Stromal cell of bone marrow (primary cell): ENCODE data around the gene CDK11B.

Source experiments
- DNase-seq: peaks from one replicate; pipeline ENCODE4 v3.0.0-alpha.2; 2012; ENCODE audit warnings: low read depth

The CDK11B gene

DNA sequence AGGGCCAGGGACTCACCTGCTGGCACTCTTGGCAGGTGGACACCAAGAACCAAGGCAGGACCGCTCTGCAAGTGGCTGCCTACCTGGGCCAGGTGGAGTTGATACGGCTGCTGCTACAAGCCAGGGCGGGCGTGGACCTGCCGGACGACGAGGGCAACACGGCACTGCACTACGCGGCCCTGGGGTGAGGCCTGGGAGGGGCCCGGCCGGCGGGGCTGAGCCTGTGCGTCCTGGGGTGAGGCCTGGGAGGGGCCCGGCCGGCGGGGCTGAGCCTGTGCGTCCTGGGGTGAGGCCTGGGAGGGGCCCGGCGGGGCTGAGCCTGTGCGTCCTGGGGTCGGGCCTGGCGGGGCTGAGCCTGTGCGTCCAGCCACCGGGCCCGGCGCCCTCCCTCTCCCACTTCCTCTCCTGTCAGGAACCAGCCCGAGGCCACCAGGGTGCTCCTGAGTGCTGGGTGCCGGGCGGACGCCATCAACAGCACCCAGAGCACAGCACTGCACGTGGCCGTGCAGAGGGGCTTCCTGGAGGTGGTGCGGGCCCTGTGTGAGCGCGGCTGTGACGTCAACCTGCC lies 31.5 kb downstream of the CDK11B start:
- DNase-seq = no peak

- DNase-seq = no peak
Measured at GRCh38 chr1:1626207-1627141, 32.3 kb downstream of the CDK11B start.

DNA sequence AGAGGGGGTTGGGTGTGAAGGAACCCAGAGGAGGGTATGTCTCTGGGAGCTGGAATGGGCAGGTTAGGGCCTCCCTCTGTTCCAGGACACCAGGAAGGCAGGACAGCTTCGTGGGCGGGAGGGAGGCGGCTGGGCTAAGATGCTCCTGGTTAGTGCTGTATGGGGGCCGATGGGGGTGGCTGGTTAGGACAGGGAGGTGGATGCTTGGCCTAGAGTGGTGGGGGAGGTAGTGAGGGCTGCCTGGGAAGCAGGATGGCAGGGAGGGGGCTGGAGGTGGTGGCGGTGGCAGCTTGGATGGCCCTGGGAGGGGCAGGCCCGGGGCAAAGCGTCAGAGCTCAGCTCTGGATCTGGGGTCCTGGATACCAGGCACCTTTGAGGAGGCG lies 33.0 kb downstream of the CDK11B start:
- DNase-seq = no peak

DNA sequence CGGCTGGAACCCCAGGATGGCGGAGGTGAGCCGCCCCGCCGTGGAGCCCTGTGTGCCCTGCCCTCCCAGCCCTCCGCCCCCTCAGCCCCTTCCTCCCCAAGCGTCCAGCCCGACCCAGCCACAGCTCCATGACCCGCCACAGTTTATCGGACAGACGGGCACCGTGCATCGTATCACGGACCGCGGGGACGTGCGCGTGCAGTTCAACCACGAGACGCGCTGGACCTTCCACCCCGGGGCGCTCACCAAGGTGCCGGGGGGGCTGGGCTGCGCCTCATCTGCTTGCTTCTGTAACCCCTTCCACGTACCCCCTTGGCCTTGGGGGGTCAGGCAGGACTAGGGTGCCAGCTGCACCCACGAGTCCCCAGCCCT lies 33.4 kb downstream of the CDK11B start:
- DNase-seq = no peak

GRCh38 chr1:1624443-1625403 lies 34.1 kb downstream of the CDK11B start:
- no peak for DNase-seq

DNA sequence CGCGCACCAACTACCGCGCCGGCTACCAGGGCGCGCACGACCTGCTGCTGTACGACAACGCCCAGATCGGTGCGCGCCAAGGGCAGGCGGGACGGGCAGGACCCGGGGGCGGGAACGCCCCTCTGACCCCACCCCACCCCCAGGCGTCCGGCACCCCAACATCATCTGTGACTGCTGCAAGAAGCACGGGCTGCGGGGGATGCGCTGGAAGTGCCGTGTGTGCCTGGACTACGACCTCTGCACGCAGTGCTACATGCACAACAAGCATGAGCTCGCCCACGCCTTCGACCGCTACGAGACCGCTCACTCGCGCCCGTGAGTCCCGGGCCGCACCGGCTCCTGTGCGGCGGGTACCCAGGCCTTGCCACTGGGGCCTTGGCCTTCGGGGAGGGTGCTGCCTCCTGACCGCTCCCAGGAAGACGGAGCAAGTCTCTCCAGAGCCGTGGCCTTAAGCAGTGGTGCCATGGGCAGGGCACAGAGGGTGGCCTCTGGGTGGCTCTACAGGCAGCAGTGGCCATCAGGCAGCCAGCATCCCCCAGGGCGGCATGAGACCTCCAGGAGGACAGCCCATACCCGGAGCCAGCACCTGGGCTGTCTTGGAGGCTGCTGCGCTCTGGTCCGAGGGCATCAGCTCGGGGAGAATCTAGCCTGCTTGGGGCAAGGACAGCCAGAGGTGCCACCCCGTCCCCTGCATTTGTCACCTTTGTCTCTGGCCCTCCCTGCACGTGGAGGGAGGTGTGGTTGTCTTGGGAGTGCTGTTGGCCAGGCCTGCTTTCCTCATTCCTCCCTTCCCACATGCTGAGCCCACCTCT lies 35.0 kb downstream of the CDK11B start:
- no peak for DNase-seq

DNA sequence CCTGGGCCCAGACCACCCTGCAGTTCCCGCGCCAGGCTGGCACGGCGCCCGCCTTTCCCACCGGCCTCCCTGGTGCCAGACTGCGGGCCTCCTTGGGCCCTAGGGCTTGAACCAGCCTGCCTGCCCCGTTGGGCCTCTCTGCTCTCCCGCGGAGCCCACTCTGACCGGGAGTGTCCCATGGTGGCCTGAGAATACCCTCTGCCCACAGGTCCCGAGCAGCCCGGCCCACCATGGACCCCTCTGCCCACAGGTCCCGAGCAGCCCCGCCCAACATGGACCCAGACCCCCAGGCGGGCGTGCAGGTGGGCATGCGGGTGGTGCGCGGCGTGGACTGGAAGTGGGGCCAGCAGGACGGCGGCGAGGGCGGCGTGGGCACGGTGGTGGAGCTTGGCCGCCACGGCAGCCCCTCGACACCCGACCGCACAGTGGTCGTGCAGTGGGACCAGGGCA lies 35.6 kb downstream of the CDK11B start:
- no peak for DNase-seq

GRCh38 chr1:1622788-1623094 lies 36.1 kb downstream of the CDK11B start:
- DNase-seq = no peak

- DNase-seq = no peak
Measured at GRCh38 chr1:1622010-1622787, 36.6 kb downstream of the CDK11B start.

- no peak for DNase-seq
Measured at GRCh38 chr1:1621173-1622009, 37.4 kb downstream of the CDK11B start.

DNA sequence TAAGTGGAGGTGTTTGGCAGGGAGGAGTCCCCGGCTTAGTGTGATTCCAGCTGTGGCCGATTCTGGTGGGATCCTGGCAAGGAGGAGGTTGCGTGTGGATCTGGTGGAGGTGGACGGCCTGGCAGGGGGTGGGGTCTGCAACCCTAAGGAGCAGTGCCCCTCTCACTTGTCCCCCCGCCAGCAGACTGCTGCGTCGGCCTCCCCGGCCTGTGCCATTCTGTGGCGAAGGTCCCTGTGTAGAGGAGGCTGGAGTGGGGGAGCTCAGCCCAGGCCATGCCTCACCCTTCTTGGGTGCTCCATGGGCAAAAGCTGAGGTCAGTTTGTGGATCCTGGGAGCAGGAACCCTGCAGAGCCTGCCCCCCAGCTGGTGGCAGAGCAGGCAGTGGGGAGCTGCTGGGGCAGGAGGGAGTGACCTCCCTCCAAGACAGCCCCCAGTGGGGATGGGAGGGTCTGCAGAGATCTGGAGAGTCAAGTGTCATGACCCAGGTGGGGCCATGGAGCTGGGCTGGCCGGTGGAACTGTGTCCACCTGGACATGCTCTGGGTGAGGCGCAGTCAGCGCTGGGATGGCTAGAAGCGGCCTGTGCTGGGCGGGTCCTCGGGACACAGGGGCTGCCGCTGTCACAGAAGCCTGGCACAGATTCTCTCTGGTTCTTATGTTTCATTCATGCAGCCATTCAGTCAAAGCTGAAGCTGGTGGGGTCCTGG lies 38.2 kb downstream of the CDK11B start:
- DNase-seq = no peak

GRCh38 chr1:1619917-1620361 lies 38.9 kb downstream of the CDK11B start:
- no peak for DNase-seq

DNA sequence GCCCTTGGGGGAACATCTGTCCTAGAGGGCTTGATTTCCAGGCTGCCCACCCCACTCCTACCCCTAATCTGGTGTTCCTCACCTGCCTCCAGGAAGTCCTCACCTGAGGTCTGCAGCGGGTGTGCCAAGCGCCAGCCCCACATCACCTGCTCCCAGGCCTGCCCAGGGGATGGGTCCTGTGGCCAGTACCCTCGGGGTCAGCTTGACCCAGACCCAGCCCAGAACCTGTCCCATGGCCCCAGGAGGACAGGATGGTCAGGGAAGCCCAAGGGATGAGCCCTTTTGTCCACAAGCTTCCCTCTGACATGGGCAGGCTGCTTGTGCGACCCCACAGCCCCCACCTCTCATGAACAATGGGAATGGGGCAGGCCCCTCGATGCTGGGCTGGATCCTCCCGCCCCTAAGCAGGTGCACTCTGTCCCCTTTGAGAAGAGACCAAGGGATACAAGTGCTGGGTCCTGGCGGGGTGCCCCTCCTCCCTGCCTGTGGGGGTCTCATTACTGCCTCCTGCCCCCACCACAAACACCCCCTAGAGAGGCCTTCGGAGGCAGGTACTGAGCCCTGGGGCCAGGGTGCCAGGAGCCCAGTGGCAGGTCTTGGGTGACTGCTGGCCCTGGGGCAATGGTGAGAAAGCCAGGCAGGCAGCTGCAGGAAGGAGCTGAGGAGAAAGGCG lies 40.3 kb downstream of the CDK11B start:
- DNase-seq = no peak

DNA sequence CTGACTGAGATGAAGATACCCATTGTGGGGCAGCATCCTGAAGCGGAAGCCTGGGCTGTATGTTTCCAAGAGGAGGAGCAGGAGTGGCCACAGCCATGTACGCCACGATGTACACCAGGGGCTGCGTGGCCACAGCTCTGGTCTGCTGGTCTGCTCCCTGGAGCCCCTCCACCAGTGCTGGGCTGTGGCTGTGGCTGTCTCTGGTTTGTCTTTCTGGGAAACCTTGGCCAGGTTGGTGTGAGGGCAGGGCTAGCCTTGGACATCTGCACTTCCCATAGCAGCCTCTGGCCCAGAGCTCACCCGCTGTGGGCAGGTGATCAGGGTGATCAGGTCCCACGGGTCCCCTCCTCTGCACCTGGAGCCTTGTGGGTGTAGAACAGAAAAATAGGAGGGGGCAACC lies 40.9 kb downstream of the CDK11B start:
- DNase-seq = no peak

- no peak for DNase-seq
Measured at GRCh38 chr1:1617516-1617915, 41.3 kb downstream of the CDK11B start.

DNA sequence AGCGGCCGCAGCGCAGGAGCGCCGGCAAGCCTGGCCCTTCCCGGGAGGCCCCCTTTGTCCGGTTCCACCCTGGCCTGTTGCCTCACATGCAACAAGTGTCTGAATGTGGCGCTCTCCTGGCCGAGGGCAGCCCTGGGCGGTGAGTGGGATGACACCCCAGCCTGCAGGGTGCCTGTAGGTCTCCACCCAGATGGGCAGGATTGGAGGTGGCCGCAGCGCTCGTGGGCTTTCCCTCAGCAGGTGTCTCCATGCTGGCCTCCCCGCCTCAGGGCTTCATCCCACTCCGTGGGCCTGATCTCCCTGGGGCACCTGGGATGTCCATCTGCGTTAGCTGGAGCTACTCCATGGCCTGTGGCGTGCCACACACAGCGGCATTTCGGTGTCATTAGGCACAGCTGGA lies 42.0 kb downstream of the CDK11B start:
- no peak for DNase-seq

GRCh38 chr1:1616045-1616790 lies 42.6 kb downstream of the CDK11B start:
- no peak for DNase-seq
